Measurements from ENCODE around the gene NKX2-8.

- TF ChIP-seq, protein P1, sequence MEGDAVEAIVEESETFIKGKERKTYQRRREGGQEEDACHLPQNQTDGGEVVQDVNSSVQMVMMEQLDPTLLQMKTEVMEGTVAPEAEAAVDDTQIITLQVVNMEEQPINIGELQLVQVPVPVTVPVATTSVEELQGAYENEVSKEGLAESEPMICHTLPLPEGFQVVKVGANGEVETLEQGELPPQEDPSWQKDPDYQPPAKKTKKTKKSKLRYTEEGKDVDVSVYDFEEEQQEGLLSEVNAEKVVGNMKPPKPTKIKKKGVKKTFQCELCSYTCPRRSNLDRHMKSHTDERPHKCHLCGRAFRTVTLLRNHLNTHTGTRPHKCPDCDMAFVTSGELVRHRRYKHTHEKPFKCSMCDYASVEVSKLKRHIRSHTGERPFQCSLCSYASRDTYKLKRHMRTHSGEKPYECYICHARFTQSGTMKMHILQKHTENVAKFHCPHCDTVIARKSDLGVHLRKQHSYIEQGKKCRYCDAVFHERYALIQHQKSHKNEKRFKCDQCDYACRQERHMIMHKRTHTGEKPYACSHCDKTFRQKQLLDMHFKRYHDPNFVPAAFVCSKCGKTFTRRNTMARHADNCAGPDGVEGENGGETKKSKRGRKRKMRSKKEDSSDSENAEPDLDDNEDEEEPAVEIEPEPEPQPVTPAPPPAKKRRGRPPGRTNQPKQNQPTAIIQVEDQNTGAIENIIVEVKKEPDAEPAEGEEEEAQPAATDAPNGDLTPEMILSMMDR (IDR thresholded peaks at IDR 0.05): no peak
- no peak for TF ChIP-seq POLR2AphosphoS5 (IDR thresholded peaks at IDR 0.05)
- TF ChIP-seq EP300 (IDR thresholded peaks at IDR 0.05): no peak
Observed at GRCh38 chr14:36617824-36618223, 35.4 kb upstream of the NKX2-8 start.
